Fibroblast of lung (primary cell): ENCODE data around the gene SPEN.

Source experiments
- EZH2 ChIP-seq: IDR thresholded peaks from 2 replicates; pipeline ENCODE4 v1.5.1; 2012; ENCODE audit warnings: low read length, control low read depth, mild to moderate bottlenecking; ENCODE audit errors: missing control alignments
- TF ChIP-seq, protein P1 (sequence below), 2 donors: IDR thresholded peaks in 1 of 2; conservative IDR thresholded peaks in 1 of 2; 1 replicate in 1 of 2; 2 replicates in 1 of 2; pipeline ENCODE4 v1.5.1; 2011 to 2012; ENCODE audit warnings: low read length in 2 of 2, control low read depth in 1 of 2, inconsistent platforms in 1 of 2, low read depth in 1 of 2, mild to moderate bottlenecking in 1 of 2

DNA sequence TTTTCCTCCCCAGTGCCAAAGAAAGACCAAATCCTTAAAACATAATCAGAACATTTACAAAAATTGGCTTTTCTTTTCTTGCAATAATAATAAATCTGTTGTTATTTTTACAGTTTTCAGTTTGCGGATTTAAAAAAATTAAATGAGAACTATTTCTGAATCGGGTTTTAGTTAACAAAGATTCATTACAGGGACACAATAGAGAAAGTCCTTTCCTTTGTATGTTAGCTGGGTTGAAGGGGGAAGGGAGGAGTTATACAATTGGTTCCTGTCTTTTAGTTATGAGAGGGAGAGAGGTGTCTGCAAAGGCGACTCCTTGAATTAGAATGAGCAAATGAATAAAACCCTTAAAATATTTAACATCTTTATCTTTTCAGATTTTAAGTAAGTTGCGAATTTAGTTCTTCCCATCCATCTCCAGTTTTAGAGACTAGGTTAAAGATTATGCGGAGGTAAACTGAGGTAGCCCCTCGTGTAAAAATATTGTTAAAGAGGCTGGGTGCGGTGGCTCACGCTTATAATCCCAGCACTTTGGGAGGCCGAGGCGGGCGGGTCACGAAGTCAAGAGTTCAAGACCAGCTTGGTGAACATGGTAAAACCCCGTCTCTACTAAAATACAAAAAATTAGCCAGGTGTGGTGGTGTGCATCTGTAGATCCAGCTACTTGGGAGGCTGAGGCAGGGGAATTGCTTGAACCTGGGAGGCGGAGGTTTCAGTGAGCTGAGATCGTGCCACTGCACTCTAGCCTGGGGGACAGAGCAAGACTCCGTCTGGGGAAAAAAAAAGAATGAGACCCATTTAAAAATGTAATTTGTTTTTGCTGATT, 3.9 kb downstream of the SPEN start:
- TF ChIP-seq, protein P1, sequence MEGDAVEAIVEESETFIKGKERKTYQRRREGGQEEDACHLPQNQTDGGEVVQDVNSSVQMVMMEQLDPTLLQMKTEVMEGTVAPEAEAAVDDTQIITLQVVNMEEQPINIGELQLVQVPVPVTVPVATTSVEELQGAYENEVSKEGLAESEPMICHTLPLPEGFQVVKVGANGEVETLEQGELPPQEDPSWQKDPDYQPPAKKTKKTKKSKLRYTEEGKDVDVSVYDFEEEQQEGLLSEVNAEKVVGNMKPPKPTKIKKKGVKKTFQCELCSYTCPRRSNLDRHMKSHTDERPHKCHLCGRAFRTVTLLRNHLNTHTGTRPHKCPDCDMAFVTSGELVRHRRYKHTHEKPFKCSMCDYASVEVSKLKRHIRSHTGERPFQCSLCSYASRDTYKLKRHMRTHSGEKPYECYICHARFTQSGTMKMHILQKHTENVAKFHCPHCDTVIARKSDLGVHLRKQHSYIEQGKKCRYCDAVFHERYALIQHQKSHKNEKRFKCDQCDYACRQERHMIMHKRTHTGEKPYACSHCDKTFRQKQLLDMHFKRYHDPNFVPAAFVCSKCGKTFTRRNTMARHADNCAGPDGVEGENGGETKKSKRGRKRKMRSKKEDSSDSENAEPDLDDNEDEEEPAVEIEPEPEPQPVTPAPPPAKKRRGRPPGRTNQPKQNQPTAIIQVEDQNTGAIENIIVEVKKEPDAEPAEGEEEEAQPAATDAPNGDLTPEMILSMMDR (conservative IDR thresholded peaks at IDR 0.05 in 1 of 2, IDR thresholded peaks at IDR 0.05 in 1 of 2; ENCODE audit: low read depth in 1 of 2, low read length in 2 of 2): no peak
- no peak for TF ChIP-seq EZH2
